Retinal pigment epithelial cell (primary cell): ENCODE results near the gene NOG.

ENCODE experiments used
- DNase-seq: peaks from one replicate; pipeline ENCODE4 v3.0.0-alpha.2; 2010; ENCODE audit warnings: low read depth
- H3K4me3 ChIP-seq: 2 replicates; pipeline ENCODE4 v1.5.1; 2011; ENCODE audit warnings: mild to moderate bottlenecking, low read length, control low read depth, moderate library complexity
- TF ChIP-seq, protein P1 (sequence below): conservative IDR thresholded peaks from 2 replicates; pipeline ENCODE4 v1.5.1; 2011; ENCODE audit warnings: low read depth, low read length, control low read depth, inconsistent platforms

The NOG gene

GRCh38 chr17:56633681-56634080 lies 40.2 kb downstream of the NOG start:
- TF ChIP-seq, protein P1, sequence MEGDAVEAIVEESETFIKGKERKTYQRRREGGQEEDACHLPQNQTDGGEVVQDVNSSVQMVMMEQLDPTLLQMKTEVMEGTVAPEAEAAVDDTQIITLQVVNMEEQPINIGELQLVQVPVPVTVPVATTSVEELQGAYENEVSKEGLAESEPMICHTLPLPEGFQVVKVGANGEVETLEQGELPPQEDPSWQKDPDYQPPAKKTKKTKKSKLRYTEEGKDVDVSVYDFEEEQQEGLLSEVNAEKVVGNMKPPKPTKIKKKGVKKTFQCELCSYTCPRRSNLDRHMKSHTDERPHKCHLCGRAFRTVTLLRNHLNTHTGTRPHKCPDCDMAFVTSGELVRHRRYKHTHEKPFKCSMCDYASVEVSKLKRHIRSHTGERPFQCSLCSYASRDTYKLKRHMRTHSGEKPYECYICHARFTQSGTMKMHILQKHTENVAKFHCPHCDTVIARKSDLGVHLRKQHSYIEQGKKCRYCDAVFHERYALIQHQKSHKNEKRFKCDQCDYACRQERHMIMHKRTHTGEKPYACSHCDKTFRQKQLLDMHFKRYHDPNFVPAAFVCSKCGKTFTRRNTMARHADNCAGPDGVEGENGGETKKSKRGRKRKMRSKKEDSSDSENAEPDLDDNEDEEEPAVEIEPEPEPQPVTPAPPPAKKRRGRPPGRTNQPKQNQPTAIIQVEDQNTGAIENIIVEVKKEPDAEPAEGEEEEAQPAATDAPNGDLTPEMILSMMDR = no peak
- DNase-seq = no peak
- no peak overlapping the region for H3K4me3 ChIP-seq

DNA sequence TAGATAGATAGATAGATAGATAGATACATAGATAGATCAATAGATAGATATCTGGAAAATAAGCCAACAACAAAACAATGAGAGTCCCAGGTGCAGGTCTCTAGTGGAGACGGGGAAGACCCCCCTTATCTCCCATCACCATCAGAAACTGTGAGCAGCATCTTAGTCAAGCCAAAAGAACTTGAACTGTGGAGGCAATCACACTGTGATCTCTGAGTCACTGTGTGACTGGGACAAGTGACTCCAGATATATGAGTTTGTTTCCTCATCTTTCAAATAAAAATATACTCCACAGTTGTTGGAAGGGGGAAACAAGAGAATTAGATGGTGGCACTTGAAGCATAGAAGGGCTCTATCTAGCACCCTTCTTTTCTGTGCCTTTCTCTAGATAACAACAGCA lies 42.1 kb downstream of the NOG start:
- DNase-seq = no peak
- no peak overlapping the region for H3K4me3 ChIP-seq
- TF ChIP-seq, protein P1 = no peak

GRCh38 chr17:56636265-56636664 lies 42.8 kb downstream of the NOG start:
- DNase-seq = no peak
- H3K4me3 ChIP-seq = no peak overlapping the region
- TF ChIP-seq, protein P1 = no peak

- DNase-seq = no peak
- TF ChIP-seq, protein P1 = no peak
- H3K4me3 ChIP-seq = no peak overlapping the region
Measured at GRCh38 chr17:56637254-56637653, 43.8 kb downstream of the NOG start.

GRCh38 chr17:56638591-56639051 lies 45.1 kb downstream of the NOG start:
- TF ChIP-seq, protein P1 = no peak
- no peak for DNase-seq
- H3K4me3 ChIP-seq = no peak overlapping the region

- no peak overlapping the region for H3K4me3 ChIP-seq
- DNase-seq = no peak
- TF ChIP-seq, protein P1 = no peak
Measured at GRCh38 chr17:56639517-56639916, 46.0 kb downstream of the NOG start.

DNA sequence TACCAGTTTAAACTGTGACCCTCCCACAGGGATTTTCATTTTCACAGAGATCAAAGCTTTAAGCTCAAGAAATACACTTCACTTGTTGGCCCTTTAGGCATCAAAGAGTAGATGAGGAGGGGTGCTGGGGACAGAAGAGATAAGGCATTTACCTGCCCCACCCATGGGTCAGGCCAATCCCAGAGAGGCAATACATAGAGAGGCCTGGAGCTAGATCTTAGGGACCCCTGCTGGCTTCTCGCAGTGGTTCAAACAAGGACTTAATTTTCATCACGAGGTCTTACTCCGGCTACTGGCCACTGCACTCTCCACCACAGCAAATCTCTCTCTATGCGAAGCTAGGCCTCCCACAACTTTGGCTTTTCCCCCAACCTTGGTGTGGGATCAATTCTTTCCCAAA lies 46.6 kb downstream of the NOG start:
- DNase-seq = no peak
- no peak overlapping the region for H3K4me3 ChIP-seq
- TF ChIP-seq, protein P1 = no peak
